Activated CD8-positive, alpha-beta memory T cell treated with anti-CD3 and anti-CD28 coated beads, Interleukin-2, amount 50 U/mL, for 1 hour (primary cell): ENCODE measurements around the gene F3.
"Not testable (repeated sequence)": the region's sequence is repeated elsewhere in the genome, so short reads cannot be mapped to it uniquely, and the experiment has no call there.

Experiments
- DNase-seq: peaks from one replicate; pipeline ENCODE4 v3.0.0-alpha.2; 2020; ENCODE audit errors: extremely low read depth

Gene F3

GRCh38 chr1:94541246-94542087, at the start of gene F3:
TSS of gene F3 (minus strand) at chr1:94541759. CDS start at chr1:94541636, 123 bp downstream.
- DNase-seq = no peak

- DNase-seq = no peak
These were observed 48.9 kb upstream of the F3 start for GRCh38 chr1:94590203-94591137.

GRCh38 chr1:94589728-94590127, 48.2 kb upstream of the F3 start:
- no peak for DNase-seq

- DNase-seq = no peak
These were observed 41.0 kb upstream of the F3 start for GRCh38 chr1:94582565-94582964.

GRCh38 chr1:94580367-94581115, 39.0 kb upstream of the F3 start:
- DNase-seq = no peak

- no peak for DNase-seq
These were observed 38.3 kb upstream of the F3 start for GRCh38 chr1:94579876-94580294.

GRCh38 chr1:94578856-94579255, 37.3 kb upstream of the F3 start:
- DNase-seq = no peak

- DNase-seq = not testable (repeated sequence)
These were observed 32.4 kb upstream of the F3 start for GRCh38 chr1:94573917-94574316.

GRCh38 chr1:94572780-94573179, 31.2 kb upstream of the F3 start:
- no peak for DNase-seq

GRCh38 chr1:94570965-94571364, 29.4 kb upstream of the F3 start:
- DNase-seq = not testable (repeated sequence)

GRCh38 chr1:94568806-94569205, 27.2 kb upstream of the F3 start:
- DNase-seq = not testable (repeated sequence)

- DNase-seq = not testable (repeated sequence)
These were observed 26.5 kb upstream of the F3 start for GRCh38 chr1:94567975-94568607.

- not testable (repeated sequence) for DNase-seq
These were observed 24.9 kb upstream of the F3 start for GRCh38 chr1:94566436-94566835.

- no peak for DNase-seq
These were observed 24.3 kb upstream of the F3 start for GRCh38 chr1:94565901-94566300.

- no peak for DNase-seq
These were observed 21.1 kb upstream of the F3 start for GRCh38 chr1:94562519-94563260.

GRCh38 chr1:94560333-94560732, 18.8 kb upstream of the F3 start:
- DNase-seq = no peak

GRCh38 chr1:94559921-94560320, 18.4 kb upstream of the F3 start:
- DNase-seq = no peak

GRCh38 chr1:94555091-94555490, 13.5 kb upstream of the F3 start:
- no peak for DNase-seq

- DNase-seq = no peak
These were observed 13.0 kb upstream of the F3 start for GRCh38 chr1:94554580-94554979.

- DNase-seq = no peak
These were observed 12.4 kb upstream of the F3 start for GRCh38 chr1:94553931-94554330.

GRCh38 chr1:94553323-94553730, 11.8 kb upstream of the F3 start:
- no peak for DNase-seq
